22Rv1 (cell line): Measurements from ENCODE around the gene MAPRE3.

Experiments used
- H3K27ac ChIP-seq: fragments of 450-650 bp; 2 replicates; pipeline ENCODE4 v1.5.1; 2017
- ZFX ChIP-seq: fragments of 450-650 bp; IDR thresholded peaks from 2 replicates; pipeline ENCODE4 v1.6.1; 2017; ENCODE audit warnings: antibody characterized with exemption, borderline replicate concordance
- TF ChIP-seq, protein P1 (sequence below): fragments of 450-650 bp; IDR thresholded peaks from 2 replicates; pipeline ENCODE4 v1.5.1; 2017; ENCODE audit warnings: mild to moderate bottlenecking

Gene MAPRE3

DNA sequence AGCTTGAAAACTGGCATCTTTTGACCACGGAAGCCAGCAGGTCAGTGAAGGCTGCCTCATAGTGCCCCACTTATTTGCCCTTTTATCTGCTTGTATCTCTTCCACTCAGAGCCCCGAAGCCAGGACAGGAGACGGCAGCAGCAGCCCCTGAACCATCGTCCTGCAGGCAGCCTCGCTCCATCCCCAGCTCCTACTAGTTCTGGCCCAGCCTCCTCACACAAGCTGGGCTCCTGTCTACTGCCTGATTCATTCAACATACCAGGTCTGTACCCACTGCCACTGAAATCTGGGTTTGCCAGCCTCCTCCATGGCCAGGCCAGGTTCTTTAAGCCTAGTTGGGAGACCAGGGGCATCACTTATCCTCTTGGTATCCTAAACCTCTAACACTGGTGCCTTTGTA, 96.9 kb downstream of the MAPRE3 start:
- H3K27ac ChIP-seq: no peak overlapping the region
- TF ChIP-seq, protein P1, sequence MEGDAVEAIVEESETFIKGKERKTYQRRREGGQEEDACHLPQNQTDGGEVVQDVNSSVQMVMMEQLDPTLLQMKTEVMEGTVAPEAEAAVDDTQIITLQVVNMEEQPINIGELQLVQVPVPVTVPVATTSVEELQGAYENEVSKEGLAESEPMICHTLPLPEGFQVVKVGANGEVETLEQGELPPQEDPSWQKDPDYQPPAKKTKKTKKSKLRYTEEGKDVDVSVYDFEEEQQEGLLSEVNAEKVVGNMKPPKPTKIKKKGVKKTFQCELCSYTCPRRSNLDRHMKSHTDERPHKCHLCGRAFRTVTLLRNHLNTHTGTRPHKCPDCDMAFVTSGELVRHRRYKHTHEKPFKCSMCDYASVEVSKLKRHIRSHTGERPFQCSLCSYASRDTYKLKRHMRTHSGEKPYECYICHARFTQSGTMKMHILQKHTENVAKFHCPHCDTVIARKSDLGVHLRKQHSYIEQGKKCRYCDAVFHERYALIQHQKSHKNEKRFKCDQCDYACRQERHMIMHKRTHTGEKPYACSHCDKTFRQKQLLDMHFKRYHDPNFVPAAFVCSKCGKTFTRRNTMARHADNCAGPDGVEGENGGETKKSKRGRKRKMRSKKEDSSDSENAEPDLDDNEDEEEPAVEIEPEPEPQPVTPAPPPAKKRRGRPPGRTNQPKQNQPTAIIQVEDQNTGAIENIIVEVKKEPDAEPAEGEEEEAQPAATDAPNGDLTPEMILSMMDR: no peak
- no peak for TF ChIP-seq ZFX

DNA sequence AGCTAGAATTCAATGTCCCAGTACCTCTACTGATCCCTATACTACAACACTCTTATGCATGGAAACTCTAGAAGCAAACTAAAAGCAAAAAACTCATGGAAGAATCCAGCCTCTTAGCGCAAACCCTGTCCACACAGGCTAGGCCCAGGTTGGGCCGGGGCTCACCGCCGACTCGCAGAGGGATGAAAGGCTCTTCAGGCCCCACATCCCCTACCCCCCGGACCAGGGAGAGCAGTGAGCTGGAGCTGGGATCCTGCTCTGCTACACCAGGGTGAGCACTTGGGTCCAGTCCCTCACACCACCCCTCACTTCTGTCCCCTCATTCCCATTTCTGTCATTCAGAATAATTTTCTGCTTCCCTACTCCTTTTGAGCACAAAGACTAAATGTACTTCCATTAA, 99.0 kb downstream of the MAPRE3 start:
- no peak for TF ChIP-seq ZFX
- TF ChIP-seq, protein P1: no peak

DNA sequence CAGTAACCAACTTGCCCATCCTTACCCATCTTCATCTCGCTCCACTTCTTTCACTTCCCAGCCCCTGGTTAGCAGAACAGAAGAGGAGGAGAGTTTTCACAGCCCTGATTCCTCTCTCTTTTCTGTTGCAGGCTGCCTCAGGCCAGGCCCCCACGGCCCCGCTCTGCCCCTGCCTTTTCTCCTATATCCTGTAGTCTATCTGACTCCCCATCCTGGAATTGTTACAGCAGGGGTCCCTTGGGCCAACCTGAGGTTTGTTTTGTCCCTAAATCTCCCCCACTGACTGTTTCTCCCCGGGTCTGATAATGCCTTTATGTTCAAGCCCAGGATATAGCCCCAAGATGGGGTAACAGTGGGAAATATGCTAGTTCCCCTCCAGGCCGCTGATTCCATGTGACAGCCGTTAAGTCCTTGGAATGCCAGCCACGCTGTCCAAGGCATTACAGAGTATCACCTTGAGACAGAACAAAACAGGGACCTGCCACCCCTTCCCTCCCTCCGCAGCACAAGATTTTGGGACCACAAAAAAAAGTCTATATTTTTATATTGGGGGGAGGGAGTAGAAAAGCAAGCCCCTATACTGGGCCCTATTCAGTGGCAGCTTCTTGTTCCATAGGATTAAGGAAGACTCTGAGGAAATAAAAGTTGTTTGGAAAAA, 99.7 kb downstream of the MAPRE3 start:
- H3K27ac ChIP-seq: peak overlapping the region; percentile 78; the same call in 1 of the 2 replicates
- TF ChIP-seq ZFX: no peak
- TF ChIP-seq, protein P1: no peak

More for the DNA sequence above, 99.0 kb downstream of the MAPRE3 start:
- H3K27ac ChIP-seq: no peak overlapping the region

DNA sequence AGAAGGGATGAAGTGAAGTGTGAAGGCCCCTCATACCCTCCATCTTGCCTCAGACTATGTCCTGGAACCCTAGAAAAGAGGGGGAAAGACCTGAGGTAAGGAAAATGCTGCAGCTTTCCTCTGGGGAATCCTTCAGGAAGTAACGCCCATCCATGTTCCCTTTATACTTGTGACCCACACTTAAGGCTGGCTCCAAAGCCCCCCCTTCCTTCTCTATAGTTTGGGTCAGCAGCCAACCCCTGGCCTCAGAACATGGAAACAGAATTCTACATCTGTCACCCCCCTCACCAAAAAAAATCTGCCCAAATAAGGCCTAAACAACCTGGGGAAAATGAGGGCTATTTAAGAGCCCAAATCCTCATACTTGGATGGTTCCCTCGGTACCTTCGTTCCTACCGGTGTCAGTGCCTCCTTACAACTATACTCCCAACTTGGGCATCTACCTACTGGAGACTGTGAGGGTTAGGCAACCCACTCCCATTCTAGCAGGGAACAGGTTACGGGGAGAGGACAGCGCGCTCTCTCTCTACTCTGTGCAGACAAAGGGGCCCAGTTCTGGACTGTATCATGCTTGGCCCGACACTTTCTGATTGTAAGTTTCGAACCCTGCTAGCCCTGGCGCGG, 100.3 kb downstream of the MAPRE3 start:
- peak overlapping the region; percentile 78 for H3K27ac ChIP-seq
- TF ChIP-seq, protein P1: no peak
- TF ChIP-seq ZFX: no peak

DNA sequence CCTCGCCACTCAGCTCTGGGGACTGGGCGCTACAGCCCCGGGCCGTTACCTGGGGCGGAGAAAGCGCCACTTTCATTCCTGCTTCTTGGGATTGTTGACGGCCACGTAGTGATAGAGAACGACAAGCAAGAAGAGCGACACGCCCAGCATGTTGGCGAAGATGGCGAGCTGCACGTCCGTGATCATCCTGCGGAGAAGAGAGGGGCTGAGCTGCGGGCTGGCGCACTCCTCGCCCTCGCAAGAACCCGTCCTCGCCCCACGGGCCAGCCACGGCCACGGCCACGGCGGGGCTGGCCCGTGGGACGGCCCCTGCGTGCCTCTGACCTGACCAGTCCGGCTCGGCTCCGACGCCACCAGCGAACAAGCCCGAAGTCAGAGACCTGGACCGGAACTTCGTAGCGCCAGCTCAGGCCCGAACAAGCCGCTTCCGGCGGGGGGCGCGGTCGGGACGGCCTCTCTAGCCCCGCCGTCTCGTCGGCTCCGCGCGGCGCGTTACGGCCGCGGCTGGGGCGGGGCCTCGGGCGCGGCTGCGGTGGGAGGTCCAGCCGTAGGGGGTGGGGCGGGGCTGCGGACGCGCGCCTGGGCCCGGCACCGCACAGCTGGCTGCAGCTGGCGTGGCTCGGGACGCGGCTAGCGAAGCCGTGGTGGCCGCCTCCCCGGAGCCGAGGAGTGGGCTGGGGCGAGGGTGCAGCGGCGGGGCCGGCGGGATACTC, 101.0 kb downstream of the MAPRE3 start, which contains the start of gene OST4:
Gene OST4, minus strand, starts transcription at position 378 of the 713 bp plus-strand sequence.
- TF ChIP-seq, protein P1: peak; percentile 12; the same call in 1 of the 2 replicates
- TF ChIP-seq ZFX: no peak
- H3K27ac ChIP-seq: peak within 1 kb of the TSS; percentile 78

DNA sequence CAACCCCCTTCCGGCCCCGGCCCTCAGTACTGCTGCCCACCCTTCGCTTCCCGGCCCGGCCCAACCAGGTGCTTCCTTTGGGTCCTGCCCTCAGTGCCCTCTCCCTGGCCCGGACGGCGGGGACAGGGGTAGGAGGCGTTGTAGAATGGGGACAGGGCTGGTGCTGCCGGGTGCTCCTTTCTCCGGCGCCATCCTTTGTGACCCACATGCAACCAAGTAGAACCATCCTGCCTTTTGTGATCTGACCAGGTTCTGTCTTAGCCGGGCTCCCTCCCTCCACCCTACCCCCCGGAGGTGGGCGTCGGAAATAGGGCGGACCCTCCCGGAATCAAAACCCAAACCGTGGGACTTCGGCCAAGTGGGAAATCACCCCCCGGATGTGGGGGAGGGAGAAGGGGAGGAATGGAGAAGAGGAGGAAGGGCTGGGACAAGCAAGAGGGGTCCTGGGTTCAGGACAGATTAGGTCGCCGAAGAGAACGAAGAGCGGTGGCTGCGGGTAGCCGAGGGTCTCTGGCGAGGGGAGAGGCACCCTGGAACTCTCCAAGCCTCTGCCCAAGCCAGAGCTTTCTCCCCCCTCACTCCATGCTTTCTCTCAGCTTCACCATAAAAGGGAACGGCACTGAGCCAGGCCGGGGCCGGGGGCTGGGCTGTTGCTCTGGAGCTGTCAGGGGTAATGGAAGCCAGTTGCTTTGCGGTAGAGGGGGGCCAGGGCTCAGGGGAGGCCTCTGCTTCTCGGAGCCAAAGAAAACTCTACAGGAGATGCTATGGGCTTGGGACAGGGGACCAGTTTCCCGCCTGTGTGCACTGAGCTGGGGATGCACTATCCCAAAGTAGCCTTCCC, 101.8 kb downstream of the MAPRE3 start:
- TF ChIP-seq ZFX: no peak
- TF ChIP-seq, protein P1: no peak
- 0 out of 2 replicates have a peak overlapping the region, but pooled peaks have one; percentile 78 for H3K27ac ChIP-seq
